SK-N-SH (cell line): ENCODE measurements around the gene BAZ1A. TPM values are rescaled to one million over a fixed set of nuclear protein-coding genes. Genes with fewer than 3 reads are reported as not detected.

ENCODE experiments used
- CTCF ChIA-PET: fragments of 300-600, 350-600 bp; formaldehyde crosslinking; extraction: SDS; loops from one replicate; lab custom pipeline; 2021; lab: Yijun Ruan, JAX
- POLR2A ChIA-PET: fragments of 350-600 bp; sonication (Branson Sonifier 250); formaldehyde crosslinking; extraction: SDS; loops from one replicate; lab custom pipeline; 2020; ENCODE audit warnings: antibody characterized with exemption, inconsistent platforms; lab: Yijun Ruan, JAX
- DNase-seq: peaks from one replicate; pipeline ENCODE4 v3.0.0; 2012
- H2AFZ ChIP-seq: fragments of 200-600 bp; sonication (generic); 2 replicates; pipeline ENCODE4 v1.8.1; 2016; ENCODE audit warnings: antibody characterized with exemption, mild to moderate bottlenecking, low read depth
- H3F3A ChIP-seq: fragments of 200-600 bp; sonication (generic); replicated peaks from 2 replicates; pipeline ENCODE3; 2016; ENCODE audit warnings: antibody characterized with exemption, mild to moderate bottlenecking; ENCODE audit not compliant: insufficient read depth
- H3K27ac ChIP-seq, 2 experiments: fragments of 200-500 bp in 1 of 2; fragments of 200-600 bp in 1 of 2; sonication (Bioruptor generic) in 1 of 2; sonication (generic), shearing (Covaris generic) in 1 of 2; 2 replicates each; pipeline versions ENCODE4 v1.5.1 to v1.6.1; 2014 to 2016; ENCODE audit warnings: low read depth in 2 of 2, inconsistent platforms in 1 of 2, low read length in 1 of 2, mild to moderate bottlenecking in 1 of 2, mixed read lengths in 1 of 2
- H3K27me3 ChIP-seq: fragments of 200-600 bp; sonication (generic), shearing (Covaris generic); 2 replicates; pipeline ENCODE4 v1.6.1; 2016; ENCODE audit warnings: mixed run types; ENCODE audit not compliant: insufficient read depth
- H3K36me3 ChIP-seq, 2 experiments: fragments of 200-500 bp in 1 of 2; fragments of 200-600 bp in 1 of 2; sonication (Bioruptor generic) in 1 of 2; sonication (generic) in 1 of 2; replicated peaks in 1 of 2; 2 replicates each; pipeline versions ENCODE3 to v1.5.1; 2014 to 2016; ENCODE audit warnings: low read length in 1 of 2, mild to moderate bottlenecking in 1 of 2; ENCODE audit not compliant: insufficient read depth in 2 of 2, control insufficient read depth in 1 of 2
- H3K4me1 ChIP-seq, 2 experiments: fragments of 200-500 bp in 1 of 2; fragments of 200-600 bp in 1 of 2; sonication (Bioruptor generic) in 1 of 2; sonication (generic), shearing (Covaris generic) in 1 of 2; 2 replicates each; pipeline versions ENCODE4 v1.5.1 to v1.6.1; 2014 to 2016; ENCODE audit warnings: low read depth in 1 of 2, low read length in 1 of 2, mixed run types in 1 of 2; ENCODE audit not compliant: insufficient read depth in 2 of 2, control insufficient read depth in 1 of 2
- H3K4me2 ChIP-seq: fragments of 200-600 bp; sonication (generic), shearing (Covaris generic); 2 replicates; pipeline ENCODE4 v1.6.1; 2017; ENCODE audit warnings: mixed run types
- H3K4me3 ChIP-seq, 2 experiments: fragments of 200-500 bp in 1 of 2; fragments of 200-600 bp in 1 of 2; sonication (Bioruptor generic) in 1 of 2; sonication (generic), shearing (Covaris generic) in 1 of 2; 2 replicates each; pipeline versions ENCODE4 v1.5.1 to v1.8.1; 2014 to 2016; ENCODE audit warnings: low read depth in 2 of 2, inconsistent platforms in 1 of 2, low read length in 1 of 2, mild to moderate bottlenecking in 1 of 2, mixed read lengths in 1 of 2, moderate library complexity in 1 of 2
- H3K79me2 ChIP-seq: fragments of 200-600 bp; sonication (generic); 2 replicates; pipeline ENCODE4 v1.8.1; 2017; ENCODE audit warnings: mild to moderate bottlenecking; ENCODE audit not compliant: insufficient read depth
- H3K9ac ChIP-seq: fragments of 200-600 bp; sonication (generic); 2 replicates; pipeline ENCODE4 v1.6.1; 2017; ENCODE audit warnings: mixed run types
- H3K9me2 ChIP-seq: fragments of 200-600 bp; sonication (generic); 2 replicates; pipeline ENCODE4 v1.6.1; 2017; ENCODE audit warnings: mixed run types
- H3K9me3 ChIP-seq: fragments of 200-600 bp; sonication (generic); 2 replicates; pipeline ENCODE4 v1.6.1; 2017; ENCODE audit warnings: mixed run types, mild to moderate bottlenecking, moderate library complexity
- H4K20me1 ChIP-seq: fragments of 200-600 bp; sonication (generic); 2 replicates; pipeline ENCODE4 v1.6.1; 2017; ENCODE audit warnings: mild to moderate bottlenecking, mixed run types; ENCODE audit not compliant: insufficient read depth
- CHD2 ChIP-seq: fragments of 150-350 bp; IDR thresholded peaks from 2 replicates; pipeline ENCODE4 v1.6.1; 2018; ENCODE audit warnings: low read length; ENCODE audit not compliant: partially characterized antibody
- CTCF ChIP-seq: fragments of 200-600 bp; sonication (generic); IDR thresholded peaks from 2 replicates; pipeline ENCODE4 v1.6.1; 2017; ENCODE audit warnings: antibody characterized with exemption, mild to moderate bottlenecking, moderate library complexity
- EP300 ChIP-seq, 2 experiments: IDR thresholded peaks; 2 replicates each; pipeline versions ENCODE4 v1.4.0 to v1.6.1; 2012; ENCODE audit warnings: borderline replicate concordance in 1 of 2, low read depth in 1 of 2, low read length in 1 of 2
- FOSL2 ChIP-seq: IDR thresholded peaks from 2 replicates; pipeline ENCODE4 v1.4.0; 2012; ENCODE audit warnings: low read depth, mild to moderate bottlenecking, moderate library complexity, borderline replicate concordance
- FOXJ3 ChIP-seq: sonication (generic); formaldehyde crosslinking; IDR thresholded peaks from 2 replicates; pipeline ENCODE4 v1.5.1; 2020; ENCODE audit warnings: mild to moderate bottlenecking, missing genetic modification reagents
- FOXM1 ChIP-seq: IDR thresholded peaks from 2 replicates; pipeline ENCODE4 v1.4.0; 2012; ENCODE audit warnings: low read depth, mild to moderate bottlenecking
- GATA2 ChIP-seq: sonication (generic); formaldehyde crosslinking; IDR thresholded peaks from 2 replicates; pipeline ENCODE4 v1.5.0; 2020; ENCODE audit warnings: mild to moderate bottlenecking, missing genetic modification reagents
- JUND ChIP-seq: IDR thresholded peaks from 2 replicates; pipeline ENCODE4 v1.4.0; 2012
- POLR2AphosphoS5 ChIP-seq: IDR thresholded peaks from 2 replicates; pipeline ENCODE4 v1.6.1; 2012; ENCODE audit warnings: low read depth, low read length
- RAD21 ChIP-seq: IDR thresholded peaks from 2 replicates; pipeline ENCODE4 v1.6.1; 2012; ENCODE audit warnings: mild to moderate bottlenecking, low read length
- RXRA ChIP-seq: IDR thresholded peaks from 2 replicates; pipeline ENCODE4 v1.4.0; 2012; ENCODE audit warnings: low read depth, mild to moderate bottlenecking, borderline replicate concordance
- TAF1 ChIP-seq: IDR thresholded peaks from 2 replicates; pipeline ENCODE4 v1.6.1; 2012; ENCODE audit warnings: low read depth, mild to moderate bottlenecking, low read length, moderate library complexity, borderline replicate concordance
- TCF12 ChIP-seq: IDR thresholded peaks from 2 replicates; pipeline ENCODE4 v1.4.0; 2012
- USF2 ChIP-seq: fragments of 150-350 bp; IDR thresholded peaks from 2 replicates; pipeline ENCODE4 v1.6.1; 2017; ENCODE audit warnings: antibody characterized with exemption, low read length, low read depth, borderline replicate concordance
- ZBTB33 ChIP-seq: IDR thresholded peaks from 2 replicates; pipeline ENCODE4 v1.4.0; 2012; ENCODE audit warnings: low read depth, borderline replicate concordance
- WGBS: methylation state at CpG from one replicate; pipeline ENCODE4 v1.1.6; 2017; ENCODE audit warnings: low lambda C conversion rate; 5-methylcytosine and 5-hydroxymethylcytosine counted together
- polyA plus RNA-seq, 3 experiments: library from polyadenylated mRNA; depleted of rRNA; stranded (reverse); fragments of >200 nt; gene quantifications; 2 replicates each; pipeline ENCODE4 v1.2.3, GENCODE V29; 2012
- TF ChIP-seq, protein P1 (sequence below): IDR thresholded peaks from 2 replicates; pipeline ENCODE4 v1.6.1; 2012; ENCODE audit warnings: mild to moderate bottlenecking, low read depth, low read length, moderate library complexity
- TF ChIP-seq, protein P2 (sequence below): IDR thresholded peaks from 2 replicates; pipeline ENCODE4 v1.4.0; 2012; ENCODE audit warnings: low read depth

The BAZ1A gene
- polyA plus RNA-seq, 1 of the 3 experiments (the other 2 are of a cell fraction): 17.4 TPM

- no peaks in the 10 kb centered on the region for H3K27me3 ChIP-seq
- H4K20me1 ChIP-seq: no peaks in the 10 kb centered on the region
- H3F3A ChIP-seq: peaks cover 12% of the 10 kb centered on the region
- CTCF ChIA-PET: interaction anchor here (0.9 to 2.5 kb wide), 2 partner anchors 27 to 30 kb away, joined by 4 to 14 read pairs; no protein-coding TSS in a partner anchor
- no peaks in the 10 kb centered on the region for H3K4me1 ChIP-seq
- no peak overlapping the region for H3K4me3 ChIP-seq
- H2AFZ ChIP-seq: no peak overlapping the region
- 91% methylated on average over 2 of the region's 2 CpGs for WGBS
- H3K27ac ChIP-seq: peak overlapping the region in 1 of 2 experiments; percentile 53; a peak in 2 of 4 replicates
- TF ChIP-seq RXRA (no peak), EP300 (IDR thresholded peaks at IDR 0.05; ENCODE audit: borderline replicate concordance in 1 of 2, low read depth in 1 of 2, low read length in 1 of 2) (no peak), GATA2 (no peak), CHD2 (no peak), FOXM1 (no peak), ZBTB33 (no peak)
- TF ChIP-seq, protein P1, sequence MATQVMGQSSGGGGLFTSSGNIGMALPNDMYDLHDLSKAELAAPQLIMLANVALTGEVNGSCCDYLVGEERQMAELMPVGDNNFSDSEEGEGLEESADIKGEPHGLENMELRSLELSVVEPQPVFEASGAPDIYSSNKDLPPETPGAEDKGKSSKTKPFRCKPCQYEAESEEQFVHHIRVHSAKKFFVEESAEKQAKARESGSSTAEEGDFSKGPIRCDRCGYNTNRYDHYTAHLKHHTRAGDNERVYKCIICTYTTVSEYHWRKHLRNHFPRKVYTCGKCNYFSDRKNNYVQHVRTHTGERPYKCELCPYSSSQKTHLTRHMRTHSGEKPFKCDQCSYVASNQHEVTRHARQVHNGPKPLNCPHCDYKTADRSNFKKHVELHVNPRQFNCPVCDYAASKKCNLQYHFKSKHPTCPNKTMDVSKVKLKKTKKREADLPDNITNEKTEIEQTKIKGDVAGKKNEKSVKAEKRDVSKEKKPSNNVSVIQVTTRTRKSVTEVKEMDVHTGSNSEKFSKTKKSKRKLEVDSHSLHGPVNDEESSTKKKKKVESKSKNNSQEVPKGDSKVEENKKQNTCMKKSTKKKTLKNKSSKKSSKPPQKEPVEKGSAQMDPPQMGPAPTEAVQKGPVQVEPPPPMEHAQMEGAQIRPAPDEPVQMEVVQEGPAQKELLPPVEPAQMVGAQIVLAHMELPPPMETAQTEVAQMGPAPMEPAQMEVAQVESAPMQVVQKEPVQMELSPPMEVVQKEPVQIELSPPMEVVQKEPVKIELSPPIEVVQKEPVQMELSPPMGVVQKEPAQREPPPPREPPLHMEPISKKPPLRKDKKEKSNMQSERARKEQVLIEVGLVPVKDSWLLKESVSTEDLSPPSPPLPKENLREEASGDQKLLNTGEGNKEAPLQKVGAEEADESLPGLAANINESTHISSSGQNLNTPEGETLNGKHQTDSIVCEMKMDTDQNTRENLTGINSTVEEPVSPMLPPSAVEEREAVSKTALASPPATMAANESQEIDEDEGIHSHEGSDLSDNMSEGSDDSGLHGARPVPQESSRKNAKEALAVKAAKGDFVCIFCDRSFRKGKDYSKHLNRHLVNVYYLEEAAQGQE: no peak
- TF ChIP-seq, all 33 proteins: peak for 0
- Histone ChIP-seq H3K9ac (no peak overlapping the region), H3K9me2 (no peaks in the 10 kb centered on the region), H3K36me3 (peaks cover 13 to 19% of the 10 kb centered on the region in 2 experiments), H3K9me3 (no peaks in the 10 kb centered on the region), H3K79me2 (no peaks in the 10 kb centered on the region), H3K4me2 (no peak overlapping the region)
- DNase-seq: no peak
- POLR2A ChIA-PET: interaction anchor here (0.6 kb wide), 1 partner anchor 22 kb away, joined by 3 read pairs; no protein-coding TSS in a partner anchor
Observed at GRCh38 chr14:34750233-34750632, 124.9 kb downstream of the BAZ1A start.

DNA sequence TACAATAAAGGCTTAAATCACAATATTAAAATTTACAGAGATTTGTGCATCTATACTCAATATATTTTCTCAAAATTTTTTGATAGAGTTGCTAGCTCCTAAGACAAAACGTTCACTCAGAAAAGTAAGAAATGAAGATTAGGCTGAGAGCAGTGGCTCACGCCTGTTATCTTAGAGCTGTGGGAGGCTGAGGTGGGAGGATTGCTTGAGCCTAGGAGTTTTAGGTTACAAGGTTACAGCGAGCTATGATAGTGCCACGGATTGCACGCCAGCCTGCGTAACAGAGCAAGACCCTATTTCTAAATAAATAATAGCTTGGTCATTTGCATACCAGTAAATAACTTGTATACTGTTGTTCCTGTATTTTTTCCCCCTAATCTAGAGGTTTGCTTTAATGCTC lies 125.8 kb downstream of the BAZ1A start:
- TF ChIP-seq POLR2AphosphoS5 (no peak), FOXJ3 (CRISPR knock-in tag) (no peak), TAF1 (no peak), FOSL2 (no peak), CTCF (no peak), RXRA (no peak), USF2 (no peak), EP300 (IDR thresholded peaks at IDR 0.05; ENCODE audit: borderline replicate concordance in 1 of 2, low read depth in 1 of 2, low read length in 1 of 2) (no peak), JUND (no peak), RAD21 (no peak), CHD2 (no peak), TCF12 (no peak)
- TF ChIP-seq, protein P2, sequence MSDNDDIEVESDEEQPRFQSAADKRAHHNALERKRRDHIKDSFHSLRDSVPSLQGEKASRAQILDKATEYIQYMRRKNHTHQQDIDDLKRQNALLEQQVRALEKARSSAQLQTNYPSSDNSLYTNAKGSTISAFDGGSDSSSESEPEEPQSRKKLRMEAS: no peak
- Histone ChIP-seq H3K4me3 (no peak overlapping the region), H3F3A (peaks cover 11% of the 10 kb centered on the region), H3K27ac (no peak overlapping the region), H3K9me2 (no peaks in the 10 kb centered on the region), H3K36me3 (peaks cover 9 to 15% of the 10 kb centered on the region in 2 experiments), H4K20me1 (no peaks in the 10 kb centered on the region), H3K9me3 (no peaks in the 10 kb centered on the region), H3K4me2 (no peak overlapping the region), H3K27me3 (no peaks in the 10 kb centered on the region), H3K9ac (no peak overlapping the region), H3K79me2 (no peaks in the 10 kb centered on the region), H3K4me1 (no peaks in the 10 kb centered on the region), H2AFZ (no peak overlapping the region)
- WGBS: 94% methylated on average over 6 of the region's 6 CpGs
- ChIA-PET CTCF (interaction anchor here (0.8 to 2.5 kb wide), 5 partner anchors 15 to 251 kb away, joined by 3 to 14 read pairs (median 4); no protein-coding TSS in a partner anchor), POLR2A (no interaction called here)
- no peak for DNase-seq
